ENCODE data around the gene GTF3C2. TPM values are rescaled to one million over a fixed set of nuclear protein-coding genes. Genes with fewer than 3 reads are reported as not detected.

Gene GTF3C2
- total and polyA plus RNA-seq, 9 of the 15 experiments (the other 6 are each of a cell fraction or from before 2014, with no cell fraction given) = 35.5 to 96.8 (median 53.0) TPM

DNA sequence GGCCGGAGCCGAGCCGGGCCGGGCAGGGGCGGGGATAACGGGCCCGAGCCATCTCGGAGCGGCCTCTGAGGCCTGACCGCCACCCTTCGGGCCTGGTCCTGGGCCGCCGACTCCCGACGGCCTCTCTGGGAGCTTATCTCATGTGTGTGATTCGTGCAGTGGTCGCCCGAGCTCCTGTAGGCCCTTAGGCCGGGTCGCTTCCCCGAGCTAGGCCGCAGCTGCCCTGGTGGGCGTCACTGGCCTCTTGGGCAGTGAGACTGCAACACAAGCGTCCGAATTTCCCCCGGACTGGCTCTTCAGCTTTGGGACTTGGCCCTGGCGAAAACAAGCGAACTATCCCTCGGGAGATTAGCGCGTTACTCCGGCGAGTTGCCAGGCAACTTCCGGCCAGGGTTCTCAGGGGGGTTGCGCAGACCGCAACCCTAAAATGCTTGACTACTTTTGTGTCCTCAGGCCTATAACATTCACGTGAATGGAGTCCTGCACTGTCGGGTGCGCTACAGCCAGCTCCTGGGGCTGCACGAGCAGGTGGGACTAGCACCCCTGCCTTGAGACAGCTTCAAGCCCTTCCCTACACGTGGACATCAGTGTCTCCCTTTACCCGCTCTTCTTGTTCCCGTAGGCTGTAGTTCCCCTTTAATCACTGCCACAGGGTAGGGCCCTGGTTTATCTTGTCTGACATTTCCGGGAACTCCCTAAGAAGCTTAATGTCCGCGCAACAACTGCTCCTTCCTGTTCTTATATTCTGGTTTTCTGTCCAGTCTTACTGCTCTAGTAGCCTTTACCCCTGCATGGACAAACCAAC, 14.5 kb upstream of the GTF3C2 start (continued):
- TF ChIP-seq, protein P1, sequence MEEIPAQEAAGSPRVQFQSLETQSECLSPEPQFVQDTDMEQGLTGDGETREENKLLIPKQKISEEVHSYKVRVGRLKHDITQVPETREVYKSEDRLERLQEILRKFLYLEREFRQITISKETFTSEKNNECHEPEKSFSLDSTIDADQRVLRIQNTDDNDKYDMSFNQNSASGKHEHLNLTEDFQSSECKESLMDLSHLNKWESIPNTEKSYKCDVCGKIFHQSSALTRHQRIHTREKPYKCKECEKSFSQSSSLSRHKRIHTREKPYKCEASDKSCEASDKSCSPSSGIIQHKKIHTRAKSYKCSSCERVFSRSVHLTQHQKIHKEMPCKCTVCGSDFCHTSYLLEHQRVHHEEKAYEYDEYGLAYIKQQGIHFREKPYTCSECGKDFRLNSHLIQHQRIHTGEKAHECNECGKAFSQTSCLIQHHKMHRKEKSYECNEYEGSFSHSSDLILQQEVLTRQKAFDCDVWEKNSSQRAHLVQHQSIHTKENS (CRISPR knock-in tag; IDR thresholded peaks at IDR 0.05) = no peak
- TF ChIP-seq ARNT (IDR thresholded peaks at IDR 0.05) (no peak), ASH1L (IDR thresholded peaks at IDR 0.05; ENCODE audit: borderline replicate concordance, low read depth, partially characterized antibody) (no peak), CBFB (CRISPR knock-in tag; IDR thresholded peaks at IDR 0.05) (no peak), LEF1 (IDR thresholded peaks at IDR 0.05) (peak; percentile 46; the same call in 1 of the 2 replicates), XRCC4 (IDR thresholded peaks at IDR 0.05; ENCODE audit: extremely low read depth, insufficient read depth, insufficient read length) (no peak), MCM7 (IDR thresholded peaks at IDR 0.05) (no peak), SETDB1 (IDR thresholded peaks at IDR 0.05; ENCODE audit: low read length) (no peak), ZNF121 (CRISPR knock-in tag; conservative IDR thresholded peaks at IDR 0.05) (0 out of 2 replicates have a peak, but pooled peaks have one; percentile 17), ZNF384 (IDR thresholded peaks at IDR 0.05; ENCODE audit: low read depth, low read length) (no peak), SAP30 (IDR thresholded peaks at IDR 0.05; ENCODE audit: borderline replicate concordance, insufficient read depth, low read depth, low read length, poor library complexity, severe bottlenecking) (peak; percentile 76), CEBPB (tag; IDR thresholded peaks at IDR 0.05) (no peak), FOXM1 (IDR thresholded peaks at IDR 0.05; ENCODE audit: low read depth) (no peak), FOXM1 (CRISPR knock-in tag; IDR thresholded peaks at IDR 0.05; ENCODE audit: low read depth) (no peak)
- TF ChIP-seq, protein P2, sequence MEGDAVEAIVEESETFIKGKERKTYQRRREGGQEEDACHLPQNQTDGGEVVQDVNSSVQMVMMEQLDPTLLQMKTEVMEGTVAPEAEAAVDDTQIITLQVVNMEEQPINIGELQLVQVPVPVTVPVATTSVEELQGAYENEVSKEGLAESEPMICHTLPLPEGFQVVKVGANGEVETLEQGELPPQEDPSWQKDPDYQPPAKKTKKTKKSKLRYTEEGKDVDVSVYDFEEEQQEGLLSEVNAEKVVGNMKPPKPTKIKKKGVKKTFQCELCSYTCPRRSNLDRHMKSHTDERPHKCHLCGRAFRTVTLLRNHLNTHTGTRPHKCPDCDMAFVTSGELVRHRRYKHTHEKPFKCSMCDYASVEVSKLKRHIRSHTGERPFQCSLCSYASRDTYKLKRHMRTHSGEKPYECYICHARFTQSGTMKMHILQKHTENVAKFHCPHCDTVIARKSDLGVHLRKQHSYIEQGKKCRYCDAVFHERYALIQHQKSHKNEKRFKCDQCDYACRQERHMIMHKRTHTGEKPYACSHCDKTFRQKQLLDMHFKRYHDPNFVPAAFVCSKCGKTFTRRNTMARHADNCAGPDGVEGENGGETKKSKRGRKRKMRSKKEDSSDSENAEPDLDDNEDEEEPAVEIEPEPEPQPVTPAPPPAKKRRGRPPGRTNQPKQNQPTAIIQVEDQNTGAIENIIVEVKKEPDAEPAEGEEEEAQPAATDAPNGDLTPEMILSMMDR (IDR thresholded peaks at IDR 0.05 in 2 of 3, conservative IDR thresholded peaks at IDR 0.05 in 1 of 3; ENCODE audit: insufficient read depth in 2 of 3, low read depth in 1 of 3, low read length in 3 of 3) = no peak
- TF ChIP-seq, protein P3, sequence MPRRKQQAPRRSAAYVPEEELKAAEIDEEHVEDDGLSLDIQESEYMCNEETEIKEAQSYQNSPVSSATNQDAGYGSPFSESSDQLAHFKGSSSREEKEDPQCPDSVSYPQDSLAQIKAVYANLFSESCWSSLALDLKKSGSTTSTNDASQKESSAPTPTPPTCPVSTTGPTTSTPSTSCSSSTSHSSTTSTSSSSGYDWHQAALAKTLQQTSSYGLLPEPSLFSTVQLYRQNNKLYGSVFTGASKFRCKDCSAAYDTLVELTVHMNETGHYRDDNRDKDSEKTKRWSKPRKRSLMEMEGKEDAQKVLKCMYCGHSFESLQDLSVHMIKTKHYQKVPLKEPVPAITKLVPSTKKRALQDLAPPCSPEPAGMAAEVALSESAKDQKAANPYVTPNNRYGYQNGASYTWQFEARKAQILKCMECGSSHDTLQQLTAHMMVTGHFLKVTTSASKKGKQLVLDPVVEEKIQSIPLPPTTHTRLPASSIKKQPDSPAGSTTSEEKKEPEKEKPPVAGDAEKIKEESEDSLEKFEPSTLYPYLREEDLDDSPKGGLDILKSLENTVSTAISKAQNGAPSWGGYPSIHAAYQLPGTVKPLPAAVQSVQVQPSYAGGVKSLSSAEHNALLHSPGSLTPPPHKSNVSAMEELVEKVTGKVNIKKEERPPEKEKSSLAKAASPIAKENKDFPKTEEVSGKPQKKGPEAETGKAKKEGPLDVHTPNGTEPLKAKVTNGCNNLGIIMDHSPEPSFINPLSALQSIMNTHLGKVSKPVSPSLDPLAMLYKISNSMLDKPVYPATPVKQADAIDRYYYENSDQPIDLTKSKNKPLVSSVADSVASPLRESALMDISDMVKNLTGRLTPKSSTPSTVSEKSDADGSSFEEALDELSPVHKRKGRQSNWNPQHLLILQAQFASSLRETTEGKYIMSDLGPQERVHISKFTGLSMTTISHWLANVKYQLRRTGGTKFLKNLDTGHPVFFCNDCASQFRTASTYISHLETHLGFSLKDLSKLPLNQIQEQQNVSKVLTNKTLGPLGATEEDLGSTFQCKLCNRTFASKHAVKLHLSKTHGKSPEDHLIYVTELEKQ (CRISPR knock-in tag; IDR thresholded peaks at IDR 0.05) = no peak
- TF ChIP-seq, protein P4, sequence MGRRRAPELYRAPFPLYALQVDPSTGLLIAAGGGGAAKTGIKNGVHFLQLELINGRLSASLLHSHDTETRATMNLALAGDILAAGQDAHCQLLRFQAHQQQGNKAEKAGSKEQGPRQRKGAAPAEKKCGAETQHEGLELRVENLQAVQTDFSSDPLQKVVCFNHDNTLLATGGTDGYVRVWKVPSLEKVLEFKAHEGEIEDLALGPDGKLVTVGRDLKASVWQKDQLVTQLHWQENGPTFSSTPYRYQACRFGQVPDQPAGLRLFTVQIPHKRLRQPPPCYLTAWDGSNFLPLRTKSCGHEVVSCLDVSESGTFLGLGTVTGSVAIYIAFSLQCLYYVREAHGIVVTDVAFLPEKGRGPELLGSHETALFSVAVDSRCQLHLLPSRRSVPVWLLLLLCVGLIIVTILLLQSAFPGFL (CRISPR knock-in tag; IDR thresholded peaks at IDR 0.05) = no peak
- TF ChIP-seq, protein P5, sequence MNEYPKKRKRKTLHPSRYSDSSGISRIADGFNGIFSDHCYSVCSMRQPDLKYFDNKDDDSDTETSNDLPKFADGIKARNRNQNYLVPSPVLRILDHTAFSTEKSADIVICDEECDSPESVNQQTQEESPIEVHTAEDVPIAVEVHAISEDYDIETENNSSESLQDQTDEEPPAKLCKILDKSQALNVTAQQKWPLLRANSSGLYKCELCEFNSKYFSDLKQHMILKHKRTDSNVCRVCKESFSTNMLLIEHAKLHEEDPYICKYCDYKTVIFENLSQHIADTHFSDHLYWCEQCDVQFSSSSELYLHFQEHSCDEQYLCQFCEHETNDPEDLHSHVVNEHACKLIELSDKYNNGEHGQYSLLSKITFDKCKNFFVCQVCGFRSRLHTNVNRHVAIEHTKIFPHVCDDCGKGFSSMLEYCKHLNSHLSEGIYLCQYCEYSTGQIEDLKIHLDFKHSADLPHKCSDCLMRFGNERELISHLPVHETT (CRISPR knock-in tag; conservative IDR thresholded peaks at IDR 0.05 in 1 of 2, IDR thresholded peaks at IDR 0.05 in 1 of 2) = no peak
